ENCODE data around the gene PPOX. TPM values are rescaled to one million over a fixed set of nuclear protein-coding genes. Genes with fewer than 3 reads are reported as not detected.

The PPOX gene
- polyA plus RNA-seq, 3 donors = 31.9 to 38.8 (median 35.0) TPM

DNA sequence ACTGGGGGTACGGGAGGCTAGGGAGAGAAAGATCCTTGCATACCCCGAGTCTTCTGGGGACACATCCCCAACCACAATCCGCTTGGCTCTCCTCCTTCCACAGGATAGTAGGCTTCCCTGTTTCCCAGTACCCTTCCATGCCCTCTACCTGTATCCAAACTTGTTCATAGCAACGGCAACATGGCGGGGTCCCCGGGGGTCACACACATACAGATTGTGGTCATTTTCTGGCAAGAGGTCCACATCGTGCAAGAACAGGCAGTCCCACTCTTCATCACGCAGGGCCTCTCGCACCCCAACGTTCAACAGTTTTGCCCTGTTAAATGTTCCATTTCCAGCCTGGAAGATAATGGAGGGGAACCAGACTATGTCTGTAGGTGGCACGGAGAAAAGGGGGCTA is 7.5 kb downstream of the PPOX start:
- DNase-seq (ENCODE audit: low read depth in 3 of 3, low spot score in 2 of 3) = no peak

DNA sequence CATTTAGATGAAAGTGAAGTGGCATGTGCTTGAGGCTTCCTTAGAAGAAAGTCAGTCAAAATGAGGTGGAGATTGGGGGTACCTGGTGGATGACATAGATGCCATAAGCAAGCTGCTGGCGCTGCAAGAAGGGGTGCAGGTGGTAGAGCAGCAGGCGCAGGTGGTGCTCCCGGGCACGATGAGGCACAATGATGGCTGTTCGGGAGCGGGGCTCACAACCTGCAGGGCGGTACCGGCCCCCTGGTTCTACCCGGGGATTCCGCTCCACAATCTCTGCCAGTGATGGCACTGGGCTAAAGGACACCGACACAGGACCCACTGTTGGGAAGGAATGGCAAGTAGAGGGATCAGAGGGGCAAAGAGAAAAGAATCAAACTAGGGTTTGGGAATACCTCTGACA is 8.7 kb downstream of the PPOX start:
- no peak for DNase-seq (ENCODE audit: low read depth in 3 of 3, low spot score in 2 of 3)

DNA sequence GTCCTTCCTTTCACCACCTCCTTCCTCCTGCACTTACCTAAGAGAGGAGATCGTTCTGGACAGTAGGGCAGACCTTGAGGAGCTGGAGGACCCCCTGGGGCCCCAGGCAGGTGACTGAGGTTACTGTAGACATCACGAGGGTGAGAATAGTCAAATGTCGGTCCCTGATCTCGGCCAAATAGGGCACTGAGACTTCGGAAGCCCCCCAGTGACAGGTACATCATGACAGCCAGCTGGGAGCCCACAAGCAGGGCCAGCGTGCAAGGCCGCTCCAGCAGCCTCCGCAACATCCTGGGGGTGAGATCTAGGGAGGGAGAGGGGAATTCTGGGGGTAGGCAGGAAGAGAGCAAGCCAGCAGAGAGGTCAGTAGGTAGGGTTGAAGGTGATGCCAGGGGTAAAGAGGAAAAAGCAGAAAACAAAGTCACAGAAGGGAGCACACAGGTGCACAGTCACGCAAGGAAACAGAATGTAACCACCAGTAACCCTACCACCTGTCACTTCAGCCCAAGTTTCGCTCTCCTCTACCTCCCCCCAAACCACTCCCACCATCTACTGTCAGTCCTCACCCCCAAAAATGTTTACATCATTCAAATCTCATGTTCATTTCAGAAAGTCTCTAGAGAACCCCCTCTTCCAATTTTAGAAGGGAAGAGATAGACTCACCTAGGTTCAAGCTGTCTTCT is 9.7 kb downstream of the PPOX start:
- no peak for DNase-seq (ENCODE audit: low read depth in 3 of 3, low spot score in 2 of 3)

DNA sequence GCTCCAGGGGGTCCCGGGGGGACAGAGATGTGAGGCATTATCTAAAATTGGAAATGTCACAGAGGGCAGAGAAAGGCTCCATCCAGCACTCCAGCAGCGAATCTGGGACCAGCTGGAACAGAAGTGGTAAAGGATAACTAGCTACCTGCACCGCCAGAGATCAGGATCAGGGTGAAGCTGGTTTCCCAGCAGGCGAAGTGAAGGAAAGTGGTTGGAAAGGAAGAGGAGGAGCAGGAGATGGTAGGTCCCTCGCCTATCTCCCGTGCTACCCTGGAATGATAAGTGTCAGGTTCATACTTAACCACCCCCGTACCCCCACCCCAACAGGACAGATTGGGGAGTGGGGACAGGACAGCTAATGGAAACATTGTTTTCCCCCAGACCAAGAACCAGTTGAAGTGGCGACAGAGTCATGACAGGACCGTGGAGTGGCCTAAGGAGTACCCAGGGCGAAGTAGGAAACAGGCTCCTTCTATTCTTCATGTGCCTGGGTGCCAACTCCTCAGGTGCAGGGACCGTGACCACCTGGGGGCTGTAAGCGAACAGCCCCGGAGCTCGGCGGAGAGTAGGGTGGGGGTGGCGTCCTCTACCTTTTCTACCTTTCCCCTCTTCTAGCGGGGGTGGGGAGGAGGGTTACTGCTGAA is 10.4 kb downstream of the PPOX start:
- no peak for DNase-seq (ENCODE audit: low read depth in 3 of 3, low spot score in 2 of 3)

DNA sequence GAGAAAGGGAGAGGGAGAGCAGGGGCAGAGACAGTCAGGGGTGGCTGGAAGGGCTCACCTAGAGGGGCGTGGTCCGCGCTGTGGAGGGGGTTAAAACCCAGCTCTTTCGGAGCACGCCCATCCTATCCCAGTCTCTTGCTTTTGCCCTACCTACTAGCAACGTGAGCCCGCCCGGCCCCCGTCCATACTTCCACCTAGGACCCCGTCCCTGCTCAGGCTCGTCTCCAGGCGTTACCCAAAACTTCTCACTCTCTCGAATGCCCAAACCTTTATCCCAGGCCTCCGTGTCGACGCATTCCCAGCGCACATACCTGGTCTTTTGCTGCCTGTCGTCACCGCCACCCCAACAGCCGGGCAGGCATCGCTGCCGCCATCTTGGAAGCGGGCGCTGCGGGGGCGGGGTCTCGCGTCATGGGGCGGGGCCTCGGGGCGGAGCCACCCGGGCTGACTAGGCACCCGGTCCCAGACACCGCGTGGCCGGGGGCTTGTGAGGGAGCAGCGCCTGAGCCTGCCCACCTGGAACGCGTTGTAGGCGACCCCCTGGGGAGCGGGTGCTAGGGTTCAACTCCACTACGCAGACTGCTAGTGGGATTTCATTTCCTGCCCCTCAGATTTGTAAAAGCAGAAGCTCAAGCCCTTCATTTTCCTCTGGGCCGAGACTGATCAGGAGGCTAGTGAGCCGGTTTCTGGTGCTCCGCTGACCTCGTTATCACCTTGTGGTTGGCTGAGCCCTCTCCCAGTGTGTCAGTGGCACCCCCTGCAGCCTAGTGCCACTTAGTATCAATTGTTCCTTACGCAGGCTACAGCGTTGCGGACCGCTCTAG is 11.1 kb downstream of the PPOX start, which contains the start of gene B4GALT3:
B4GALT3 (minus strand) TSS at position 396 of the 824 bp plus-strand sequence. CDS start 1,447 bp downstream, outside the sequence.
- DNase-seq (ENCODE audit: low read depth in 3 of 3, low spot score in 2 of 3) = no peak

DNA sequence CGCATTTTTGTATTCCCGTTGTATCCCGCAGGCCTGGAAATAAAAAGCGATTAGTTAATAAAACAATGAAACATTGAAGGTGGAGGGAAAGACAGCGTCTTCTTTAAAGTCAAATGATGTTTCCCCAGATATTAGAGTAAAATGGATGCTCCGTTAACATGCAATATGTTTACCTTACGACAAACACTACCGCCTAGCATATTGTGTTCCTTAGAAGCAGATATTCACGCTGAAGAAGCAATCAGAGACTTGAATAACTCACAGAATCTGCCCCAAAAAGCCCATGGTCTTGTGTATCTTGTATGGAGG is 11.7 kb downstream of the PPOX start:
- DNase-seq (ENCODE audit: low read depth in 3 of 3, low spot score in 2 of 3) = no peak

DNA sequence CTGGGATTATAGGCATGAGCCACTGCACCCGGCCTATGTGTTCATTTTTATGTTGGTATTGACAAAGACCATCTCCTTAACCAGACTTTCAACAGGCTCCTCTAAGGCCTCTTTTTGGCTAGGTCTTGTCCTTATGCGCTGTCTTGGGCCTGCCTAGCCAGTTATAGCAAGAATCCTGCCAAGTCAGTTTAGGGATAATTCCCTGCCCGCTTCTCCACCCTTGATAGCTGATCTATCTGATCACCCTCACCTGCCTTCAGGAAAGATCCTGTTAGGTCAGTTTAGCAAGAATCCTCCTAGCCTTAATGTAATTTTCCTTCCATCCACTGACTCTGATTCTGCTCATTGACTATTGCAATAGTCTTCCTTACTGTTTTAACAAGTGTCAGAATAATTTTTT is 13.5 kb downstream of the PPOX start:
- no peak for DNase-seq (ENCODE audit: low read depth in 3 of 3, low spot score in 2 of 3)

DNA sequence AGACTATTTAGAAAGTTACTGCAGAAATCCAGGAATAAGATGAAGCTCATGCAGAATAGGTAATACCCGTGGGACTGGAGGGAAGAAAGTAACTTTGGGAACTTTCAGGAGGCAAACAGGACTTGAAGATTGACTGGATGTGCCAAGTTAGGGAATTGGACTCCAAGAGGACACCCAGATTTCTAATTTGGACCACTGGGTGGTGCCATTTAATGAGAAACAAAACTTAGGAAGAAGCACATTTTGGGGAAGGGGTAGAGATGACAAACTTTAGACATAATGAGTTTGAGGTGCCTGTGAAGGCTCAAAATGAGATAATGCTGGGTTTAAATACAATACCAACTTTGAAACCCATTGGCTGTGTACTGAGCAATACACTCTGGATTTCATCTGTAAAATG is 14.4 kb downstream of the PPOX start:
- no peak for DNase-seq (ENCODE audit: low read depth in 3 of 3, low spot score in 2 of 3)

DNA sequence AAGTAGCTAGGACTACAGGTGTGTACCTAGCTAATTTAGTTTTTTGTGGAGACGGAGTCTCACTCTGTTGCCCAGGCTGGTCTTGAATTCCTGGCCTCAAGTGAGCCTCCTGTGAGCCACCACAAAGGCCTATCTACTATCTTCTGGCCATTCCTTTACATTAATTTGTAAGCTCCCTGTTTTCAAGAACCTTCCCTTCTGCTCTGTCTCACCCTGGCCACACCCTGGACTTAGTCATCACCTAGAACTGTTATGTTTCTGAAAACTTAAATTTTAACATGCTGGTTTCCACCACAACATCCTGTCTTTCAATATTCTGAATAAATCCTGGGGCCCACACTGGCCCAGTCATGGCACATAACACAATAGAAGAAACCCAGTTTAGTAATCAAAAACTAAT is 16.0 kb downstream of the PPOX start:
- DNase-seq (ENCODE audit: low read depth in 3 of 3, low spot score in 2 of 3) = no peak

DNA sequence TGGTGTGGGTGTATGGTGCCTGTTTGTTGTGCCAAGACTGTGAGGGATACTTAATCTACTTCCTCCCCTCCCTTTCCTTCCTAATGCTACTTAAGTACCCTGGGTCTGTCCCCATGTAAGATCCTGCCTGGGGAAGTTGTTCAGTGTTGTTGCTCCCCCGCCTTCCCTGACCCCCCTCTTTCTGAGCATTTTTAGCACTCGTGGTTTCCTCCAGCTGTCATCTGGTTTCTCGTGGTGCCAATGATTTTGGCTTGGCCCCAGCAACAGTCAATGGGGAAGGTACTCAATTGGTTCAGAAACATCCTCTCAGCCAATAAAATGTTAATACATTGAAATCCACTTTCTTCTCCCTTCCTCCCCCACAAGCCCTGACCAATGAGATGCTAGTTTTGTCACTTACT is 19.1 kb downstream of the PPOX start:
- DNase-seq (ENCODE audit: low read depth in 3 of 3, low spot score in 2 of 3) = no peak

DNA sequence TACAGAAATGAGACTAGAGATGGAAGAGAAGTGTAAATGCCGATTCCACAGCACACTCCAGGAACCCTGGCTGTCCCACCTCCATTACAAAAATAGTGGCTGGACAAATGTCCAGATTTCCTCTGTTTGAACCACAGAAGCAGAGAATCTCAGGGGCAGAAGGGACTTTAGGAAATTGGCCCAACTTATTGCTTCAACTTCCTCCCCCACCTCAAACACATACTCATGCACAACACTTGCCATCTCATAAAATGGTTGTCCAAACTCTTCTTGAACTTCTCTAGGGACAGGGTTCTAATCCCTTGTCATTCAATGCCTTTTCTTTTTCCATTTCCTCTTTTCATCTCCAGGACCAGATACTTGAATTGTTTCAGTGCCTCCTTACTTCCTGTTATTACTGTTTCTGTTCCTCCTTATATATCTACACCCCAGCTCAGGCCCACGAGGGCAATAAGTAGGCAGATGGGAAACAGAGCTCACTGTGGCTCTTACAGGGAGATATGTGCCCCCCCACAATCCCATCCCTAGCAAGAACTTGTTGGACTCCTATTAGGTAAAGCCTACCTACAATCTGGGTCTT is 19.6 kb downstream of the PPOX start:
- DNase-seq (ENCODE audit: low read depth in 3 of 3, low spot score in 2 of 3) = no peak

DNA sequence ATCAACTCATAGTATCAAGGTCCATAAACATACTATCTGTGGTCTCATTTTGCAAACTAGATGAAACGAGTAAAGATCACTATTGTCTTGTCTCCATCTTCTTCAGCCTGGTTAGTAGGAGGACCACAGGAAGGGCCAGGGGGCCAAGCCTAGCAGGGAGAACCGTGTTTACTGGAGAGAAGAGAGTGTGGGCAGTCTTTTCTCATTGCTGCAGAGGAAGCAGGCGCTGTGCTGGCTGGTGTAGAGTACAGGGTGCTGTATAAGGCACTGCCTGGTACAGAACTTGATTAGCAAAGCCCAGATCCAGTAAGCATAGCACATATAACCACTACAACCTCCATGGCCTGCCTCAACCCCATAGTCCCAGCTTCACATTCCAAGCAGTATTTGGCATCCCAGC is 21.1 kb downstream of the PPOX start:
- no peak for DNase-seq (ENCODE audit: low read depth in 3 of 3, low spot score in 2 of 3)

DNA sequence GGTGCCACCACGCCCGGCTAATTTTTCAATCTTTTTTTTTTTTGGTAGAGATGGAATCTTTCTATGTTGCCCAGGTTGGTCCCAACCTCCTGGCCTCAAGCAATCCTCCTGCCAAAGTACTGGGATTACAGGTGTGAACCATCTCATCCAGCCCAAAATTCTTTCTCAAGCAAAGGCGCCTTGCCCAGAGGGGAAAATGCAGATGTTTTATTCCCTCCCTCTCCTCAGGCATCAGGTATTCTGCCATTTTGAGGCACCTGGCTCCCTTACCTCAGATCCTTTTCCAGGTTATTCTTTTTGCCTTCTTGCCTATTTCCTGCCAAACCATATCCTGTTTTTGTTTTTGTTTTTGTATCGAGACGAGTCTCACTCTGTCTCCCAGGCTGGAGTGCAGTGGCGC is 22.2 kb downstream of the PPOX start:
- DNase-seq (ENCODE audit: low read depth in 3 of 3, low spot score in 2 of 3) = no peak

DNA sequence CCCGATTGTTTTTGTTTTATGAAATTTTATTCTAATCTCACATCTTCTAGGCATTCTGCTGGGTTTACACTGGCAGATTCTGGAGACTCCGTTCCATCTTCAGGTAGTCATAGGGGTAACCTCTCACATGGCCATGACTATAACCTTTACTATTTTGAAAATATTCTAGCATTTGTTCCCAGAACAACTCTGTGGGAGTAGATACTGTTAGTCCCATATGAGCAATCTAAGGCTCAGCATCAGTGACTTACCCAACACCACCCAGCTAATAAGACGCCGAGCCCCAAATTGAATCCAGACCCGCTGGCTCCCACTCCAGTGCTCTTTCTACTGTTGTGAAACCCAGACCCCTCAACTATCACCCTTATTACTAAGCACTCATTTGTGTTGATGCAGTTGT is 22.8 kb downstream of the PPOX start:
- DNase-seq (ENCODE audit: low read depth in 3 of 3, low spot score in 2 of 3) = no peak

DNA sequence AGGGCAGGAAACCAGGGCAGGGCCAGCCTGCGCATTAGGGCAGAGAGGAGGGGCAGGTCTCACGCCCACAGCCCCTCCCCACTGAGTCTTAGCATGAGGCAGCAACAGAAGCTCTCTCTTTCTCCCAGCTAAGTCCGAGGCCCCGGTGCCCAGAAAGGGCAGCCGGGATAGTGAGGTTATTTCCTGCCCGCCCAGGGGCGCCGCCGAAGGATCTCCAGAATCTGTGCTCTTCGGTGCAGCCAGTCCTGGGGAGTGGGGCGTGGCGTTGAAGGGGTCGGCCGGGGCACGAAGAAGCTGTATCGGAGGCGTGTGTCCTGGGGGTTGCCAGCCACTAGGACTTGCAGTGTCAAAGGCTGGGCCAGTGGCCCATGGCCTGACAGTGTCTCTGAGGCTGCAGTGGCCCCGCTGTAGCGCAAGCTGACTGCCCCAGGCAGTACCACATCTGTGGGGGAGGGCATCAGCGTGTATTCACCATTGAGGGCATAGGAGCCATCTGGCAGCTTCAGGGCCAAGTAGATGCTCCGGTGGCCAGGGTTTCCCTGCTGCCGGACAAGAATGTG is 24.8 kb downstream of the PPOX start:
- no peak for DNase-seq (ENCODE audit: low read depth in 3 of 3, low spot score in 2 of 3)

DNA sequence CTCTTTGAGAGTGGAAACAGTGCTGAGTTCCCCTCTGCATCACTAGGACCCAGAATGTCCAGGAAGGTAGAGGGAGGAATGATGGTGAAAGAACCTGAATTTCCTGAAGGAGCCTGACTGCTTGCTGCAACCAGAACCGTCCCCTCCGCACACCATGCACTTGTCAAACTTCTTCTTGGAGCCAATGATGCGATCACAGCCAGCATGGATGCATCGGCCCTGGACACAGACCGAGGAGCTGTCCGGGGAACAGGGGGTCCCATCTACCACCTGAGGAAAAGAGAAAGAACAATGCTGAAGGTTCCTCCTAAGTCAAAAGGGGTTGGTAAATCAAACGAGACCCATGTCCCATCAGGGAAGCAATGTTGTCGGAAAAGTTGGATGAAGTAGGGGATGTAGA is 25.7 kb downstream of the PPOX start:
- no peak for DNase-seq (ENCODE audit: low read depth in 3 of 3, low spot score in 2 of 3)

DNA sequence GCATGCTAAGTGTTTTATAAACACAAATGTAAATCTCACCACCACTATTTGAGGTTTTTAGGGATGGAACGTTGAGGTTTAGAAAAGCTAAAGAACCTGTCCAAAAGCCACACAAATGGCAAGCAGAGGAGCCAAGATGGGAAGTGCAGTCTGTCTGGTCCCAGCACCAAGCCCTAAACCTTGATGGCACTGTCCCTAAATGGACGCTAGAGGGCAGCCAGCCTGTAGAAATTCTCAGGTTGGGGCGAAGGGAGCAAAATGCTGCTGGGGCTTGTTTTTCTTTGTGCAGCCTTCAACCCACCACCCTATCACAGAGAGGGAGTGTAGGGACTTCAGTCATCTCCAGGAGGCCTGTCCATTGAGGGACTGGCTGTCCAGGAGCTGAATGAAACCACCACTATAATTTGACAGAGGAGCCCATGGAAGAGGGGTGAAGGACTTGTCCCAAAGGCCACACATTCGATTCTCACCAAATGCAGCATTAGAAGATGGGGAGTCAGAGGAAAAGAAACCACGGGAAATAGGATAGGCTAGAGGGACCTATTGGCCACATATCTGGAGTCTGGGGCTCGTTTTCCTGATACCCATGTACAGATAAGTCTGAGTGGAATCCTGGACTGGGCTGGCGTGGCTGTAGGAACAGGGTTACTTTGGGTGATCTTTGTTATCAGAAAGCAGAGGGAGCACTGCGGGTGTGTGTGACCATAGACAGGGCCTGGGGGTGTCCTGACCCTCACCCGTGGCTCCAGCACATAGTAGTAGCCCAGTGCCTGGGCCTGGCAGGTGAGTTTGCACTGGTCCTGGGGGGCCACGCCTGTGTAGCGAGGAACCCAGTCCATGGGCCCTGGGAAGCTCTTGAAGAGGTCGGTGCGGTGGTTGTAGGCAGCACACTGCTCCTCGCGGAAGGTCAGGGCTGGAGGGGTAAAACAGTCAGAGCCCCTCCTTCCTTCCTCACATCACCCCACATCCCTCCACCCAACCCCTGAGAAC is 26.5 kb downstream of the PPOX start:
- DNase-seq (ENCODE audit: low read depth in 3 of 3, low spot score in 2 of 3) = no peak

DNA sequence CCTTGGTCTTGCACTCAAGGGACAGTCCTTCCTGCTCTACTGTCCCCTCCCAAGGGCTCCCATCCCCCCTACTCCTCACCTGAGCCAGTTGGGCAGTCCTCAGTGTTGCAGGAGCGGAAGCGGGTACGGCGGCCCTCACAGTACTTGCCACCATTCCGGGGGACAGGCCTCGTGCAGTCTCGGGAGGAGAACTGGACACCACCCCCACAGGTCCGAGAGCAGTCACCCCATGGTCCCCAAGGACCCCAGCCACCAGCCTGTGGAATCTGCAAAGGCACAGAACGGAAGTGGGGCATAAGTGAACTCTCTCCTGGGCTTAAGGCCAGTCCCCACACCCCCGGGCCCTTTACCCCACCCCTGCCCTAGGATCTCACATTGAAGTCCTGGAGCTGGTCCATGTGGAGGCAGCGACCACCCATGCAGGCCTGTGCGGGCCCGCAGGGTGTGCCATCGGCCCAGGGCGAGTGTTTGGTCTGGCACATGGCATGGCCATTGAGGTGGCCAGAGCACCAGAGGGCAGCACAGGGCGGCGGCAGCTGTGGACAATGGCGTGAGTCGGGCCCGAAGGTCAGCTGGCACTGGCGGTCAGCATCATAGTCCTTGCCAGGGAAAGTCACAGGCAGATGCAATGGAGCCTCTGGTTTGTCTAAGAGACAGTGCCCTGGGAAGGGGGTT is 27.5 kb downstream of the PPOX start:
- DNase-seq (ENCODE audit: low read depth in 3 of 3, low spot score in 2 of 3) = no peak

DNA sequence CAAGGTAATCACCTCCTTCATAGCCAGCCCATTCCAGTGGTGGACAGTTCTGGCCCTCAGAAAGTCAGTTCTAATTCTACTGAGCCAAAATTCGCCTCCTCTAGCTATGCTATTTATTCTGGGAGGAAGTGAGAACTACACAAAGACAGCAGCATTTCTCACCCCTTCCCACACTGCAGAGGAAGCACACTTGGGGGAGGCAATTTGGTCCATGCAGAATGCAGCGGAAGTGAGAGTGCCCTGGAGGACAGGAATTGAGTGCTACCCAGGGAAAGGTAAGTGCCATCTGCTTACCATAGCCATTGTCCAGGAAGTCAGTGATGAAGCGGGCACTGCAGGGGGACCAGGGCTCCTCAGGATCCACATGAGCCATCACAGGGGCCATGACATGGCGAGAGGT is 28.9 kb downstream of the PPOX start:
- no peak for DNase-seq (ENCODE audit: low read depth in 3 of 3, low spot score in 2 of 3)

DNA sequence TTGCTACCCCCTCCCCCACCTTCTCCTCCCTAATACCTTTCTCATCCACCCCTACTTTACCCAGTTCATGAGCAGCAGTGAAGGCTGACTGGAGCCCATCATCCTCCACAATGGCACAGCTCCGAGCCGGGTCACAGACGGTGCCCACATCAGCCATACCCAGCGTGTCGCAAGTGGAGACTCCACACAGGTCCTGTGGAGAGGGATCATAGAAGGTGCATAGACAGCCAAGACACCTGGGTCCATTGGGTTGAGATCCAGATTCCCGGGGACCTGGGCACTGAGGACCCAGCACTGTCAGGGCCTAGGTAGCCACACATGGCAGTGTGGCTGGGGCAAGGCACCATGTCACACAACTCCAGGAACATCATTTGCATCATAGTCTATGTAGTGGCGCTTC is 29.9 kb downstream of the PPOX start:
- no peak for DNase-seq (ENCODE audit: low read depth in 3 of 3, low spot score in 2 of 3)
